ENCODE results near the gene DDR2.

The DDR2 gene

GRCh38 chr1:162709132-162709860 lies 77.0 kb downstream of the DDR2 start:
- TF ChIP-seq CTCF (IDR thresholded peaks at IDR 0.05) = no peak
- H3K4me3 ChIP-seq (ENCODE audit: low read depth, low read length) = no peak overlapping the region
- no peaks in the 10 kb centered on the region for H3K79me2 ChIP-seq
- no peaks in the 10 kb centered on the region for H3K9me3 ChIP-seq (ENCODE audit: control insufficient read depth, low read length)
- H3K36me3 ChIP-seq (ENCODE audit: control insufficient read depth, insufficient read depth, low read length) = no peaks in the 10 kb centered on the region
- H3K4me2 ChIP-seq (ENCODE audit: low read length) = no peak overlapping the region
- no peak overlapping the region for H2AFZ ChIP-seq
- H3K27me3 ChIP-seq (ENCODE audit: control insufficient read depth, insufficient read depth, low read length) = no peaks in the 10 kb centered on the region
- no peak overlapping the region for H3K27ac ChIP-seq
- H3K4me1 ChIP-seq = no peaks in the 10 kb centered on the region
- H3K9ac ChIP-seq = no peak overlapping the region

GRCh38 chr1:162709870-162710269 lies 77.6 kb downstream of the DDR2 start:
- Histone ChIP-seq H3K4me3 (ENCODE audit: low read depth, low read length) (no peak overlapping the region), H3K27ac (no peak overlapping the region), H3K79me2 (no peaks in the 10 kb centered on the region), H3K9ac (no peak overlapping the region), H3K27me3 (ENCODE audit: control insufficient read depth, insufficient read depth, low read length) (no peaks in the 10 kb centered on the region), H2AFZ (no peak overlapping the region), H3K36me3 (ENCODE audit: control insufficient read depth, insufficient read depth, low read length) (no peaks in the 10 kb centered on the region), H3K9me3 (ENCODE audit: control insufficient read depth, low read length) (no peaks in the 10 kb centered on the region), H3K4me2 (ENCODE audit: low read length) (no peak overlapping the region), H3K4me1 (no peaks in the 10 kb centered on the region)
- TF ChIP-seq CTCF (IDR thresholded peaks at IDR 0.05) = no peak

- Histone ChIP-seq H3K27ac (no peak overlapping the region), H3K9ac (no peak overlapping the region), H3K4me1 (no peaks in the 10 kb centered on the region), H2AFZ (no peak overlapping the region), H3K4me2 (ENCODE audit: low read length) (no peak overlapping the region), H3K9me3 (ENCODE audit: control insufficient read depth, low read length) (no peaks in the 10 kb centered on the region), H3K36me3 (ENCODE audit: control insufficient read depth, insufficient read depth, low read length) (no peaks in the 10 kb centered on the region), H3K27me3 (ENCODE audit: control insufficient read depth, insufficient read depth, low read length) (no peaks in the 10 kb centered on the region), H3K4me3 (ENCODE audit: low read depth, low read length) (no peak overlapping the region), H3K79me2 (no peaks in the 10 kb centered on the region)
- TF ChIP-seq CTCF (IDR thresholded peaks at IDR 0.05) = no peak
Observed at GRCh38 chr1:162710345-162710744, 78.1 kb downstream of the DDR2 start.

- no peaks in the 10 kb centered on the region for H3K36me3 ChIP-seq (ENCODE audit: control insufficient read depth, insufficient read depth, low read length)
- H3K4me3 ChIP-seq (ENCODE audit: low read depth, low read length) = no peak overlapping the region
- no peak overlapping the region for H3K4me2 ChIP-seq (ENCODE audit: low read length)
- H3K9ac ChIP-seq = no peak overlapping the region
- H3K27me3 ChIP-seq (ENCODE audit: control insufficient read depth, insufficient read depth, low read length) = no peaks in the 10 kb centered on the region
- no peak overlapping the region for H3K27ac ChIP-seq
- no peaks in the 10 kb centered on the region for H3K9me3 ChIP-seq (ENCODE audit: control insufficient read depth, low read length)
- no peaks in the 10 kb centered on the region for H3K79me2 ChIP-seq
- H2AFZ ChIP-seq = no peak overlapping the region
- TF ChIP-seq CTCF (IDR thresholded peaks at IDR 0.05) = no peak
- no peaks in the 10 kb centered on the region for H3K4me1 ChIP-seq
Observed at GRCh38 chr1:162710780-162711465, 78.7 kb downstream of the DDR2 start.
